ENCODE results near the gene NTMT1. TPM values are rescaled to one million over a fixed set of nuclear protein-coding genes. Genes with fewer than 3 reads are reported as not detected.

NTMT1 gene
- total and polyA plus RNA-seq, 9 of the 15 experiments (the other 6 are each of a cell fraction or from before 2014, with no cell fraction given), result 42.1 to 116 (median 74.7) TPM

GRCh38 chr9:129612815-129613519 lies 13.0 kb upstream of the NTMT1 start (continued):
- no peak for TF ChIP-seq THAP12 (CRISPR knock-in tag; IDR thresholded peaks at IDR 0.05)

- FAIRE-seq (no peak), ATAC-seq (no peak), DNase-seq (ENCODE audit: extremely low read depth in 1 of 4, low spot score in 3 of 4) (no peak)
- no TSS peak for BruUV-seq (replicated peaks)
- in situ Hi-C loops (cut with MboI), result loop anchor here (25.0 kb wide), 1 partner anchor 276 kb away; no protein-coding TSS in a partner anchor
- Histone ChIP-seq H4K20me1 (replicated peaks; ENCODE audit: control insufficient read depth, insufficient read depth, low read length) (0 out of 2 replicates have a peak, but pooled peaks cover 10% of the 10 kb centered on the region), H3K9me1 (ENCODE audit: control insufficient read depth, insufficient read depth, low read length) (no peaks in the 10 kb centered on the region), H3K9ac (ENCODE audit: insufficient read depth in 1 of 2, low read depth in 2 of 2, low read length in 2 of 2) (no peak overlapping the region), H3K4me1 (replicated peaks in 1 of 2; ENCODE audit: control insufficient read depth in 2 of 2, insufficient read depth in 2 of 2, low read length in 2 of 2) (peaks cover 5 to 44% of the 10 kb centered on the region in 2 experiments; a peak in 4 of 5 replicates), H3K36me3 (ENCODE audit: control insufficient read depth, insufficient read depth, low read length) (no peaks in the 10 kb centered on the region), H3K4me2 (ENCODE audit: insufficient read depth, low read length) (no peak overlapping the region), H3K79me2 (ENCODE audit: control insufficient read depth, insufficient read depth, low read length) (no peaks in the 10 kb centered on the region), H3K4me3 (no peak overlapping the region), H3K9me3 (replicated peaks; ENCODE audit: control insufficient read depth, insufficient read depth, low read depth, low read length) (no peaks in the 10 kb centered on the region), H3K27ac (ENCODE audit: extremely low read depth, low read depth, low read length) (no peak overlapping the region), H3K27me3 (ENCODE audit: control insufficient read depth in 2 of 2, insufficient read depth in 2 of 2, low read length in 2 of 2) (peaks cover 5 to 41% of the 10 kb centered on the region in 2 experiments; a peak in 4 of 5 replicates), H2AFZ (ENCODE audit: low read depth, low read length) (no peak overlapping the region)
- intact Hi-C loops (cut with micrococcal nuclease), result loop anchor here (5.0 kb wide), 1 partner anchor 291 kb away; no protein-coding TSS in a partner anchor
- WGBS (ENCODE audit: insufficient coverage, low coverage, missing lambda C conversion rate), result 10% methylated on average over 18 of the region's 19 CpGs
- CTCF ChIA-PET (ENCODE audit: low intra/inter-chr PET ratio), result no interaction called here
- TF ChIP-seq RFX1 (IDR thresholded peaks at IDR 0.05), result peak; percentile 87
- no peak for TF ChIP-seq ELF2 (CRISPR knock-in tag; IDR thresholded peaks at IDR 0.05)
- TF ChIP-seq CUX1 (CRISPR knock-in tag; IDR thresholded peaks at IDR 0.05), result no peak
- TF ChIP-seq PHF8 (IDR thresholded peaks at IDR 0.05; ENCODE audit: borderline replicate concordance, low read length), result no peak
- POLR2A ChIA-PET, result interaction anchor here (0.7 to 1.9 kb wide), 3 partner anchors 8 to 410 kb away, joined by 3 to 6 read pairs (median 4); no protein-coding TSS in a partner anchor
Observed at GRCh38 chr9:129613520-129614175, 12.3 kb upstream of the NTMT1 start.

Data from K562 (cell line).